ENCODE results near the gene TRIM25.

Gene TRIM25

DNA sequence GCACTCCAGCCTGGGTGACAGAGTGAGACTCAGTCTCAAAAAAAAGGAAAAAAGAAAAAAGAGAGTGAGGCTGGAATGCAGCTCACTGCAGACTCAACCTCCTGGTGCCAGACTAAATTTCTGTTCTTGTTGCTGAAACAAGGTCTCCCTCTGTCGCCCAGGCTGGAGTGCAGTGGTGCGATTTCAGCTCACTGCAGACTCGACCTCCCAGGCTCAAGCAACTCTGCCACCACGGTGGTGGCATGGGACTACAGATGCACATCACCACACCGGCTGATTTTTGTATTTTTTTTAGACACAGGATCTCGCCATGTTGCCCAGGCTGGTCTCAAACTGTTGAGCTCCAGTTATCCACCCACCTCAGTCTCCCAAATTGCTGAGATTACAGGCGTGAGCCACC lies 34.6 kb downstream of the TRIM25 start:
- no peak overlapping the region for H3K4me3 ChIP-seq (ENCODE audit: low read depth, low read length)
- TF ChIP-seq, protein P1, sequence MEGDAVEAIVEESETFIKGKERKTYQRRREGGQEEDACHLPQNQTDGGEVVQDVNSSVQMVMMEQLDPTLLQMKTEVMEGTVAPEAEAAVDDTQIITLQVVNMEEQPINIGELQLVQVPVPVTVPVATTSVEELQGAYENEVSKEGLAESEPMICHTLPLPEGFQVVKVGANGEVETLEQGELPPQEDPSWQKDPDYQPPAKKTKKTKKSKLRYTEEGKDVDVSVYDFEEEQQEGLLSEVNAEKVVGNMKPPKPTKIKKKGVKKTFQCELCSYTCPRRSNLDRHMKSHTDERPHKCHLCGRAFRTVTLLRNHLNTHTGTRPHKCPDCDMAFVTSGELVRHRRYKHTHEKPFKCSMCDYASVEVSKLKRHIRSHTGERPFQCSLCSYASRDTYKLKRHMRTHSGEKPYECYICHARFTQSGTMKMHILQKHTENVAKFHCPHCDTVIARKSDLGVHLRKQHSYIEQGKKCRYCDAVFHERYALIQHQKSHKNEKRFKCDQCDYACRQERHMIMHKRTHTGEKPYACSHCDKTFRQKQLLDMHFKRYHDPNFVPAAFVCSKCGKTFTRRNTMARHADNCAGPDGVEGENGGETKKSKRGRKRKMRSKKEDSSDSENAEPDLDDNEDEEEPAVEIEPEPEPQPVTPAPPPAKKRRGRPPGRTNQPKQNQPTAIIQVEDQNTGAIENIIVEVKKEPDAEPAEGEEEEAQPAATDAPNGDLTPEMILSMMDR (IDR thresholded peaks at IDR 0.05; ENCODE audit: low read depth, low read length) = no peak
- DNase-seq (ENCODE audit: low read depth, low spot score) = no peak
- in situ Hi-C loops (cut with HindIII; ENCODE audit: low sequenced_read_pairs) = no loop called here

DNA sequence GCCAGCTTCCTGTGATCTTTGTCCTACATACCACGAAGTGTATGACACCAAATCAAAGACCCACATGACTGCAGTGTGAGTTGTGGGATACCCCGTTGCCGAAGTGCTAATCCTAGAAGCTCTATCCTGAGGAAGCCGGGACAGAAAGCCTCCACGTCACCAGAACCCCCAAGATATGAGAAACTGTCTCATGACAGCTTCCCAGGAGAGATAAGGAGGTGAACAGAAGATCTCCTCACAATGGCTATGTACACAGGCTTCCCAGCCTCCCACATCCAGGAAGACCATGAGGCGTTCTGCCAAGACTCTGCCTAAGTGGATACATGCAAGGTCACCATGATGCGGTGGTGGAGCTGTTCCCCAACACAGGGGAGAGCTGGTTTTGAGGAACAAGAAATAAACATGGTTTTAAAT lies 37.1 kb downstream of the TRIM25 start:
- in situ Hi-C loops (cut with HindIII; ENCODE audit: low sequenced_read_pairs) = no loop called here
- H3K4me3 ChIP-seq (ENCODE audit: low read depth, low read length) = no peak overlapping the region
- TF ChIP-seq, protein P1 (IDR thresholded peaks at IDR 0.05; ENCODE audit: low read depth, low read length) = no peak
- DNase-seq (ENCODE audit: low read depth, low spot score) = no peak

GRCh38 chr17:56870081-56870651 lies 43.7 kb downstream of the TRIM25 start:
- no peak overlapping the region for H3K4me3 ChIP-seq (ENCODE audit: low read depth, low read length)
- no peak for DNase-seq (ENCODE audit: low read depth, low spot score)
- in situ Hi-C loops (cut with HindIII; ENCODE audit: low sequenced_read_pairs) = no loop called here
- TF ChIP-seq, protein P1 (IDR thresholded peaks at IDR 0.05; ENCODE audit: low read depth, low read length) = no peak

GRCh38 chr17:56868716-56869115 lies 45.1 kb downstream of the TRIM25 start:
- no peak for DNase-seq (ENCODE audit: low read depth, low spot score)
- in situ Hi-C loops (cut with HindIII; ENCODE audit: low sequenced_read_pairs) = no loop called here
- TF ChIP-seq, protein P1 (IDR thresholded peaks at IDR 0.05; ENCODE audit: low read depth, low read length) = no peak
- no peak overlapping the region for H3K4me3 ChIP-seq (ENCODE audit: low read depth, low read length)

DNA sequence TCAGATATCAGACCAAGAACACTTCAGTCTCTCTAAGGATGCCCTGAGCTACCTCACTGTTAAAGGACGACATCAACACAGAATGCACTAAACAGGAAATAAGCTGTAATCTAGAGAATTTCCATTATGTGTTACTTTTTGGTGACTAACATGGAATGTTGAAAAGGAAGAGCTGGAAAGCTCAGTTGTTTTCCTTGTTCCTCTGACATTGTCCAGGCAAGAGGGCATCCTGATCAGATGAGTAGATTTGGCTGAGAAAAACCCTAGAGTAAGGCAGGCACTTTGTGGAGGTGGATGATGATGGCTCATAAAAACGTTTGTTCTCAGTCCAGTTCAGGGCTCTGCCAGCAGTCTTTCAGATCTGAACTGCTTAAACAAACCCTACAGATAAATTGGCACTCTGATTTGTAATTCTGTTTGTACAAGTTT lies 45.9 kb downstream of the TRIM25 start:
- H3K4me3 ChIP-seq (ENCODE audit: low read depth, low read length) = no peak overlapping the region
- in situ Hi-C loops (cut with HindIII; ENCODE audit: low sequenced_read_pairs) = no loop called here
- DNase-seq (ENCODE audit: low read depth, low spot score) = no peak
- TF ChIP-seq, protein P1 (IDR thresholded peaks at IDR 0.05; ENCODE audit: low read depth, low read length) = no peak

DNA sequence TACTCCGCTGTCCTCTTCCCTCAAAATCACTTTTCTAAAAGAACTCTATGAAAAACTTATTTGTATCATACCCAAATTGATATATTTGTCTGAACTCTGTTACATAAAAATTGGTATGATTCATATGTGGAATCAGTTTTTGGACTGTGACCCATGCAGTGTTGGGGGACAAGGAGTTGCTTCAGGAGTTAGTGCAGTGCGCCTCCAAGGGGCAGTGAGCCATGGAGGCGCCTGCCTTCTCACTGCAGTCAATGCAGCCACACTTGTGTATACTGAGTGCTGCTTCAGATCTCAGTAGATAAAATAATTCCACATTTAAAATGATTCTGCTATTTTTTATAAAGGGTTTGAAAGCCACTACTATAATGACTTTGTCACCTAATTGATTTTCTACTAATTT lies 47.4 kb downstream of the TRIM25 start:
- no peak for DNase-seq (ENCODE audit: low read depth, low spot score)
- in situ Hi-C loops (cut with HindIII; ENCODE audit: low sequenced_read_pairs) = no loop called here

More for the DNA sequence above, 47.4 kb downstream of the TRIM25 start:
- no peak overlapping the region for H3K4me3 ChIP-seq (ENCODE audit: low read depth, low read length)
- TF ChIP-seq, protein P1 (IDR thresholded peaks at IDR 0.05; ENCODE audit: low read depth, low read length) = no peak
